HG03575 (cell line): Measurements from ENCODE around the gene DFFB.

Experiments
- ATAC-seq: cut with Tn5 transposase; IDR thresholded peaks from one replicate; pipeline ENCODE4 v1.9.1; 2021; ENCODE audit not compliant: unreplicated experiment, insufficient number of reproducible peaks, low FRiP score; ENCODE audit errors: extremely low read depth

DFFB gene

DNA sequence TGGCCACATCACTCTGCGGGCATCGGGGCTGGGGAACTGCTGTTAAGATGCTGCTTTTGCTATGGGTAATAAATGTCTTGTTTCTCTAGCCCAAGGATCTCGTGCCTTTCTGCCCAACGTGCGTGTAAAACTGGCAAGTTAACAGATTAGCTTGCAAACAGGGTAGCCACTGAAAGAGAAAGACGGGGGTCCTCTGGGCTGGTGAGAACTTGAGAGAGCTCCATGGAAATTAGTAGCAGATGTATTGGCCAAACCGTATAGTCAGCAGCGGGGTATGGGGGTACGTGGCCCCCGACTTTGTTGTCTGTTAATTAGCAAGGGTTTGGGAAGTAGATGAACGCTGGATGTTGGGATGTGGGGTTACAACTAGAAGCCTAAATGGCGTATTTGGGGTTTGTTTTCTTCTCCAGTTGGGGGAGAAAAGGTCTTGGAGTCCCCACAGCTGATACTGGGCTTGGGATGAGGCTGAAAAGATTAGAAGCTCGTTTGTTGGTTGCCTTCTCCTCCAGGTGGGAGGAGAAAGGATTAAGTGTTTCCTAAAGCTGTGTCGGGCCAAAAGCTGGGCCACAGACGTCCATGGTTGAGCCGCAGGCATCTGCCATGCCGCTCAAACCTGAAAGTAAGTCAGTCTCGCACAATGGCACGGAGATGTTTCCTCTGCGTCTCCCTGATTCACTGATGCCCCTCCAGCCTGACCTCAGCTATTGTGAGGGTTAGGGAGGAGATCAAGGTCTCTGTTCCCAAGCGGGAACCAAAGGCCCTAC is 75.1 kb downstream of the DFFB start:
- ATAC-seq, result no peak
